ENCODE results near the gene RBM39. TPM values are rescaled to one million over a fixed set of nuclear protein-coding genes. Genes with fewer than 3 reads are reported as not detected.
"Not testable (repeated sequence)": the region's sequence is repeated elsewhere in the genome, so short reads cannot be mapped to it uniquely, and the experiment has no call there.

Gene RBM39
- total RNA-seq, 1 donor from 2014 or later: 299 TPM

DNA sequence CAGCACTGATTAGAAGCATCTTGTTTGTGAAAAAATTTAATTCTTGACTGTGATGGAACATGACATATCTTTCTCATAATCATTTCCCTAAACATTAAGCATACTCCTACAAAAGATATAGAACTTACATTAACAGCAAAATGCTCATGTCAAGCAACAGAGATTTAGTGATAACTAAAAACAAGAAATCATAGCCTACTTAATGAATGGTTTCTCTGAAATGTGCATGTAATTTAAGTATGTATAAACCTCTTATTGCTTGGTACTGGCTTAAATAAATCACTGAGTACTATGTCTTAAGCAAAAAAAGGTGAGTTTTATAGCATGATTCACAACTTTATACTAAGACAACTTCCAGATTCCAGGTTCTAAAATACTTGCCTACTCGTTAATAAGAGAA, 33.6 kb downstream of the RBM39 start:
- Histone ChIP-seq H3K27me3 (ENCODE audit: low read depth) (no peaks in the 10 kb centered on the region), H3K9me3 (no peaks in the 10 kb centered on the region), H3K4me3 (no peak overlapping the region), H3K36me3 (peaks cover 100% of the 10 kb centered on the region), H3K27ac (no peak overlapping the region), H3K4me1 (peaks cover 41% of the 10 kb centered on the region)
- ATAC-seq (no peak), DNase-seq (no peak)
- TF ChIP-seq, protein P1, sequence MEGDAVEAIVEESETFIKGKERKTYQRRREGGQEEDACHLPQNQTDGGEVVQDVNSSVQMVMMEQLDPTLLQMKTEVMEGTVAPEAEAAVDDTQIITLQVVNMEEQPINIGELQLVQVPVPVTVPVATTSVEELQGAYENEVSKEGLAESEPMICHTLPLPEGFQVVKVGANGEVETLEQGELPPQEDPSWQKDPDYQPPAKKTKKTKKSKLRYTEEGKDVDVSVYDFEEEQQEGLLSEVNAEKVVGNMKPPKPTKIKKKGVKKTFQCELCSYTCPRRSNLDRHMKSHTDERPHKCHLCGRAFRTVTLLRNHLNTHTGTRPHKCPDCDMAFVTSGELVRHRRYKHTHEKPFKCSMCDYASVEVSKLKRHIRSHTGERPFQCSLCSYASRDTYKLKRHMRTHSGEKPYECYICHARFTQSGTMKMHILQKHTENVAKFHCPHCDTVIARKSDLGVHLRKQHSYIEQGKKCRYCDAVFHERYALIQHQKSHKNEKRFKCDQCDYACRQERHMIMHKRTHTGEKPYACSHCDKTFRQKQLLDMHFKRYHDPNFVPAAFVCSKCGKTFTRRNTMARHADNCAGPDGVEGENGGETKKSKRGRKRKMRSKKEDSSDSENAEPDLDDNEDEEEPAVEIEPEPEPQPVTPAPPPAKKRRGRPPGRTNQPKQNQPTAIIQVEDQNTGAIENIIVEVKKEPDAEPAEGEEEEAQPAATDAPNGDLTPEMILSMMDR (IDR thresholded peaks at IDR 0.05): no peak
- intact Hi-C loops (cut with DNase I): no loop called here

DNA sequence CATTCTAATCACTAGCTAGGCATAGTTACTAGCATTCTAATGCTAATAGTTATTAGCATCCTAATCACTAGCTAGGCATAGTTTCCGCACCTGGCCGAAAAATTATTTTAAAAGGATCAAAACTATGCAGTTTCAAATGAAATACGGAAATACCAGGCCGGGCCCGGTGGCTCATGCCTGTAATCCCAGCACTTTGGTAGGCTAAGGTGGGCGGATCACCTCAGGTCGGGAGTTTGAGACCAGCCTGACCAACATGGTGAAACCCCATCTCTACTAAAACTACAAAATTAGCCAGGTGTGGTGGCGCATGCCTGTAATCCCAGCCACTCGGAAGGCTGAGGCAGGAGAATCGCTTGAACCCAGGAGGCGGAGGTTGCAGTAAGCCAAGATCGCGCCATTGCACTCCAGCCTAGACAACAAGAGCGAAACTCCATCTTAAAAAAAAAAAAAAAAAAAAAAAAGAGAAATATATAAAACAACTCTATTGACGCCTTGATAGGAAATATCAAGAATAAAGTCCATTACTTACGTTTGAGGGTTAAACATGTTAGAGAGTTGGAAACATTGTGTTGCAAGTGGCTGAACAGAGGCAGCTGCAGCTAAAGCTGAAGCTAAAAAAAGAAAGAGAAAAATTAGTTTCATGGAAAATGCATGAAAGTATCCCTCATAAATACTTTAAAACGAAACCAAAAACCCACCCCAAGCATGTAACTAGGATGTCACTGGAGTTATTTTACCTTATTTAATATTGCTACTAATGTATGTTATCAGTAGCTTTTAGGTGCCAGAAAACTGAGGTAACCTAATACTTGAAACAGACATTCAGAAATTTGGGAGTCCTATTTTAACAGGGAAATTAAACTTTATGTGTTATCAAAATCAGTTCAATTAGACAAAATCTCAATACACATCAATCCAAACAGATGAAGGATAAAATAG, 35.2 kb downstream of the RBM39 start:
- ATAC-seq; DNase-seq; intact Hi-C loops (cut with DNase I); H3K27ac ChIP-seq; H3K27me3 ChIP-seq (ENCODE audit: low read depth); H3K4me3 ChIP-seq; H3K9me3 ChIP-seq: not testable (repeated sequence)
- H3K36me3 ChIP-seq: peaks cover 100% of the 10 kb centered on the region
- peaks cover 33% of the 10 kb centered on the region for H3K4me1 ChIP-seq

DNA sequence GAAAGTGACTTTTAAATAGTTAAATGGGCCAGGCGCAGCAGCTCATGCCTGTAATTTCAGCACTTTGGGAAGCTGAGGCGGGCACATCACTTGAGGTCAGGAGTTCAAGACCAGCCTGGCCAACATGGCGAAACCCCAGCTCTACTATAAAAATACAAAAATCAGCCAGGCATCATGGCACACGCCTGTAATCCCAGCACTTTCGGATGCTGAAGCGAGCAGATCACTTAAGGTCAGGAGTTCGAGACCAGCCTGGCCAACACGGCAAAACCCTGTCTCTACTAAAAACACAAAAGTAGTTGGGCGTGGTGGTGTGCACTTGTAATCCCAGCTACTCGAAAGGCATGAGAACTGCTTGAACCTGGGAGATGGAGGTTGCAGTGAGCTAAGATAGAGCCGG, 36.2 kb downstream of the RBM39 start:
- peaks cover 24% of the 10 kb centered on the region for H3K4me1 ChIP-seq
- H3K9me3 ChIP-seq; H3K27me3 ChIP-seq (ENCODE audit: low read depth); H3K4me3 ChIP-seq; intact Hi-C loops (cut with DNase I); ATAC-seq; DNase-seq; H3K27ac ChIP-seq: not testable (repeated sequence)
- peaks cover 94% of the 10 kb centered on the region for H3K36me3 ChIP-seq

DNA sequence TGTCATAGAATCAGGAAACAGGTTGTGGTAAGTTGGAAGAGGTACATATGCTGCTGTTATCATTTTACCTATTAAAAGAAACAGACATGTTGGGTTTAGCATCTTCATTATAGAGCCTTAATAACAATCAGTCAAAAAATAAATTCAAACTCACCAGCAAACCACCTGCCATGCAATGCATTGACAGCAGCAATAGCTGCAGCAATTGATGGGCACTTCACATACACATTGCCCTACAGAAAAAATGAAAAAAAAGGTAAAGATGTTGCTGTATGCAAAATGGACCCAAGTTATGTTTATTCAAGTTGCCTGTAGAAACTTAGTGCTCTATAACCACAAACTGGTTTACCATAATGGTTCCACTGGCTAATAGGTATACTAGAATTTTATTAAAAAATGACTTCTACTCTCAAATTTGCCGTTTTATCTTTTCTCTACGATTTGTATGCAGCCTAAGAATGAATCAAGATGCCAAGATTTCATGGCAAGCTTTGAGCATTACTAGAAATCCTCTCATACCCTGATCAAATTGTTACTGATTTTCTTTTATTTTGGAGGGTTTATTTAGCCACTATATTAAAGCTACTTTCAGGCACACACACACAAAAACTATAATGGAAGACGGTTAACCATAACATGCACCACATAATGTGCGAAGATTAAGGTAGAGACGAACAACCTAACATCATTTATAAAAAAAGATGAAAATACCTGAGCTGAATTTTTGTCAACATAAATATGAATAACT, 37.4 kb downstream of the RBM39 start:
- H3K4me3 ChIP-seq: no peak overlapping the region
- no peaks in the 10 kb centered on the region for H3K9me3 ChIP-seq
- H3K4me1 ChIP-seq: peaks cover 23% of the 10 kb centered on the region
- no peak overlapping the region for H3K27ac ChIP-seq
- no peaks in the 10 kb centered on the region for H3K27me3 ChIP-seq (ENCODE audit: low read depth)
- TF ChIP-seq, protein P1 (IDR thresholded peaks at IDR 0.05): no peak
- DNase-seq (no peak), ATAC-seq (no peak)
- intact Hi-C loops (cut with DNase I): no loop called here
- H3K36me3 ChIP-seq: peaks cover 82% of the 10 kb centered on the region

DNA sequence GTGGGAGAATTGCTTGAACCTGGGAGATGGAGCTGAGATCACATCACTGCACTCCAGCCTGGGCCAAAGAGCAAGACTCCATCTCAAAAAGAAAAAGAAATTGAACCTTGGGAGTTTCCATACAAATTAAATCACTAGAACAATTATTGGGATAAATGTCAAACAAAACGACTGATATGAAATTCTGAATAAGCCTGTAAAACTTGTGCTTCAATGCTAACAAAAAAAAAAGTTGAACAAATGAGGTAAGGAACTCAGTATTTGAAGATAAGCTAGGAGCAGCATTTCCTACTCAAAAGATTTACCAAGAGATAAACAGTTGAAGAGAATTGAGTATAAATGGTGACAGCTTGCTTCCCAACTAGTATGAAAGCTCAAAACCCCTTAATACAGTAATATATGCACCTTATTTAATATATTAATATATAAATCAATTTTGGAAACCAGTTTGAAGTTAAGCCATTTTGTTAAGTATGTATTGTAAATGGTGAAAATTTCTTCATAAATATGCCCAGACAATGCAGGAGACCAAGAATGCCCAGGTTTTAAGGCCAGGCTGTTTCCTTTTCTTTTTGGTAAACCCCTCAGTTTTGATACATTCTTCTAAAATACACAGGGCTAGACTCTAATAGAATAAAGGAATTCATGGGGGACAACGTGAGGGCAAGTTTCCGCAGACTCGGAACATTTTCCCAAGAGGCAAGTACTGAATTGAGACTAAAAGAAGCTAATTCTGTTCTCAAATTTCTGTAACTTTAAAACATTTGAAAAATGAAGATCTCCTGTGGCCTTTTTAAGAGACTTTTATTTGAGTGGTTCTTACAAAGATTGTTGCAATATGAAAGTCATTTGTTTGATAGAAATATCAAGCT, 39.0 kb downstream of the RBM39 start:
- Histone ChIP-seq H3K4me1 (peaks cover 19% of the 10 kb centered on the region), H3K27me3 (ENCODE audit: low read depth) (no peaks in the 10 kb centered on the region), H3K9me3 (no peaks in the 10 kb centered on the region), H3K27ac (no peak overlapping the region), H3K36me3 (peaks cover 65% of the 10 kb centered on the region), H3K4me3 (no peak overlapping the region)
- DNase-seq: no peak
- TF ChIP-seq, protein P1 (IDR thresholded peaks at IDR 0.05): no peak
- intact Hi-C loops (cut with DNase I): no loop called here
- no peak for ATAC-seq

Measured in lower lobe of right lung (tissue), 2 donors.